ENCODE measurements around the gene TMEM139.

GRCh38 chr7:143243614-143244013, 41.1 kb upstream of the TMEM139 start:
- TF ChIP-seq CTCF (IDR thresholded peaks at IDR 0.05) = no peak
- TF ChIP-seq EP300 (IDR thresholded peaks at IDR 0.05; ENCODE audit: low read depth) = no peak

All from transverse colon (tissue), 3 donors.